Measurements from ENCODE around the gene ARID4A. TPM values are rescaled to one million over a fixed set of nuclear protein-coding genes. Genes with fewer than 3 reads are reported as not detected.
A peak's percentile ranks its signal among the peaks of the same experiment; 100 is the strongest.

The ARID4A gene
- total and polyA plus RNA-seq, 2 experiments from 2014 or later = 15.9 to 17.2 TPM

GRCh38 chr14:58297762-58298476, 436 bp upstream of the ARID4A start:
- Histone ChIP-seq H3K27ac (peak overlapping the region; percentile 95), H2AFZ (no peak overlapping the region), H3K4me3 (peak overlapping the region; percentile 32), H3K9me2 (replicated peaks; ENCODE audit: insufficient read depth) (no peaks in the 10 kb centered on the region), H3K9me3 (ENCODE audit: low read depth) (no peaks in the 10 kb centered on the region), H3K4me1 (ENCODE audit: insufficient read depth) (peaks cover 6% of the 10 kb centered on the region), H3K4me2 (peak overlapping the region; percentile 89), H3K27me3 (no peaks in the 10 kb centered on the region), H3K79me2 (peaks cover 81% of the 10 kb centered on the region), H4K20me1 (ENCODE audit: insufficient read depth, poor library complexity, severe bottlenecking) (peaks cover 44% of the 10 kb centered on the region), H3K36me3 (replicated peaks; ENCODE audit: insufficient read depth, low read depth) (no peaks in the 10 kb centered on the region)
- TF ChIP-seq CTCF (IDR thresholded peaks at IDR 0.05; ENCODE audit: poor library complexity) (peak; percentile 14), EZH2 (IDR thresholded peaks at IDR 0.05; ENCODE audit: borderline replicate concordance) (no peak), EZH2phosphoT487 (IDR thresholded peaks at IDR 0.05; ENCODE audit: low read depth, severe bottlenecking, unreplicated experiment) (no peak)
- WGBS (ENCODE audit: low lambda C conversion rate, missing lambda C conversion rate) = under 1% methylated on average over 37 of the region's 40 CpGs
- DNase-seq (ENCODE audit: low spot score) = peak; percentile 99

DNA sequence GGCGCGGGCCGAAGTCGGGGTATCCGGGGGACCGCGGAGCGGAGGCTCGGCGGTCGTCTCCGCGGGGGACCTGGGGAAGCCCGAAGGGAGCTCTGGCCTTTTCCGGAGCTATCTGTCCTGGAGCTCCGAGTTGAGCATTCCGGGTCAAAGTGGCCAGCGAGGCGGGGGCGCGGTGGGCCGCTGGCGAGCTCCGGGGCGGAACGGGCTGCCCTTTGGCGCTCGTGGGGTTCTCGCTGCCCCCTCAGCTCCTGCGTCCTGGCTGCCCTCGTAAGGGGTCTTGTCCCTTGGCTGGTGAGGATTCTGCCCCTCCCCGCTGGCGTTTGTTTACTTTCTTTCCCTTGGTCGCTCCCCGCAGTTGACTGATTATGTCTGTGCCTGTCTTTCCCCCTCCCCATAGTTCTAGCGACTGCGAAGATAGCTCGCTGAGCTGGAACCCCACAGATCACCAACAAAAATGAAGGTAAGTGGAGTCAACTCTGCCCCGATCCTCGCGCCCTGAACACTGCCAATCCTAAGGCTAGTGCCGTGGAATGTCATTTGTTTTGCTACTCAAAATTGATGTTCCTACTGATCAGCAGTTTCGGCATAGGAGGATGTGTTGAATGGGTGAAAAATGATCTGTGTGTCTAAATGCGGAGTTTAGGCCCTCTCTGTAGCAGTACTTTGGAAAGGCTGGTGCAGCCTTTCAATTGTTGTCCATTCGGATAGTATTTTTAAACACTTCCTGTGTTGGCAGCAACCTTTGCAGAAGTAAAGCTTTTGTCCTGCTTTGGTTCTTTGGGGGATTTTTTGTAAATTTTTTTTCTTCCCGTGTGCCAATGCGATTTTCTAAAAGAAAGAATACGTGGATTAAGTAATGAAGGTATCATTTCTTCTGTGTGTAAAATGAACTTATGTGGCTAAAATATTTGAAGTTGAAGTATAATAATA, 1.3 kb downstream of the ARID4A start:
- peak overlapping the region; percentile 28 for H2AFZ ChIP-seq
- H3K4me2 ChIP-seq = peak overlapping the region; percentile 84
- H3K79me2 ChIP-seq = peaks cover 76% of the 10 kb centered on the region
- H3K9me3 ChIP-seq (ENCODE audit: low read depth) = no peaks in the 10 kb centered on the region
- H3K4me1 ChIP-seq (ENCODE audit: insufficient read depth) = peaks cover 6% of the 10 kb centered on the region
- H3K27me3 ChIP-seq = no peaks in the 10 kb centered on the region
- peaks cover 29% of the 10 kb centered on the region for H4K20me1 ChIP-seq (ENCODE audit: insufficient read depth, poor library complexity, severe bottlenecking)
- H3K4me3 ChIP-seq = peak overlapping the region; percentile 38
- H3K36me3 ChIP-seq (replicated peaks; ENCODE audit: insufficient read depth, low read depth) = no peaks in the 10 kb centered on the region
- peak; percentile 38 for DNase-seq (ENCODE audit: low spot score)
- H3K27ac ChIP-seq = peak overlapping the region; percentile 51
- H3K9me2 ChIP-seq (replicated peaks; ENCODE audit: insufficient read depth) = no peaks in the 10 kb centered on the region
- WGBS (ENCODE audit: low lambda C conversion rate, missing lambda C conversion rate) = 6% methylated on average over 31 of the region's 48 CpGs
- TF ChIP-seq EZH2 (IDR thresholded peaks at IDR 0.05; ENCODE audit: borderline replicate concordance) (no peak), EZH2phosphoT487 (IDR thresholded peaks at IDR 0.05; ENCODE audit: low read depth, severe bottlenecking, unreplicated experiment) (no peak), CTCF (IDR thresholded peaks at IDR 0.05; ENCODE audit: poor library complexity) (no peak)

DNA sequence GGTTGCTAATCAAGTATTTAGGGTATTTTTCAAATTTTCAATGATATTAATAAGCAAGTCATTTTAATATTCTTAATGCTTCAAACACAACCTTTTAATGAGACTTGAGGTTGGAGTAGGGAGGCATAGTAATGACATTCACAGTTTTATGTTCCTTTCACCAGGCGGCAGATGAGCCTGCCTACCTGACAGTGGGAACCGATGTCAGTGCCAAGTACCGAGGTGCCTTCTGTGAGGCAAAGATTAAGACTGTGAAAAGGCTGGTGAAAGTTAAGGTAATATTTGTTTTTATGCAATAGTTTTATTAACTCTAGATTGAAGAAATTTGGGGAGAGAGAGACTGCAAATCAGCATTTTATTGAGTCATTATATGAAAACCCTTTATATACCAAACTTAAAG, 3.1 kb downstream of the ARID4A start:
- no peak overlapping the region for H3K27ac ChIP-seq
- 98% methylated on average over 3 of the region's 3 CpGs for WGBS (ENCODE audit: low lambda C conversion rate, missing lambda C conversion rate)
- TF ChIP-seq EZH2phosphoT487 (IDR thresholded peaks at IDR 0.05; ENCODE audit: low read depth, severe bottlenecking, unreplicated experiment) (no peak), CTCF (IDR thresholded peaks at IDR 0.05; ENCODE audit: poor library complexity) (no peak), EZH2 (IDR thresholded peaks at IDR 0.05; ENCODE audit: borderline replicate concordance) (no peak)
- H4K20me1 ChIP-seq (ENCODE audit: insufficient read depth, poor library complexity, severe bottlenecking) = peaks cover 11% of the 10 kb centered on the region
- no peaks in the 10 kb centered on the region for H3K36me3 ChIP-seq (replicated peaks; ENCODE audit: insufficient read depth, low read depth)
- peaks cover 6% of the 10 kb centered on the region for H3K4me1 ChIP-seq (ENCODE audit: insufficient read depth)
- H3K9me3 ChIP-seq (ENCODE audit: low read depth) = no peaks in the 10 kb centered on the region
- H3K4me2 ChIP-seq = no peak overlapping the region
- H3K4me3 ChIP-seq = no peak overlapping the region
- H2AFZ ChIP-seq = no peak overlapping the region
- no peak for DNase-seq (ENCODE audit: low spot score)
- H3K27me3 ChIP-seq = no peaks in the 10 kb centered on the region
- H3K9me2 ChIP-seq (replicated peaks; ENCODE audit: insufficient read depth) = no peaks in the 10 kb centered on the region
- H3K79me2 ChIP-seq = peaks cover 64% of the 10 kb centered on the region

All from hepatocyte (in vitro differentiated cells).